Gastrocnemius medialis (tissue), 4 donors: ENCODE data around the gene REXO1.
"Not testable (repeated sequence)": the region's sequence is repeated elsewhere in the genome, so short reads cannot be mapped to it uniquely, and the experiment has no call there.

Source experiments
- POLR2A ChIP-seq, 2 donors: fragments of 450-650 bp; IDR thresholded peaks; one replicate each; pipeline ENCODE4 v1.6.1; 2017; ENCODE audit warnings: antibody characterized with exemption in 2 of 2, mild to moderate bottlenecking in 2 of 2, moderate library complexity in 2 of 2
- TF ChIP-seq, protein P1 (sequence below), 5 experiments: fragments of 450-650 bp in 3 of 5; fragments of 200-600 bp in 2 of 5; sonication (generic) in 2 of 5; IDR thresholded peaks in 4 of 5; conservative IDR thresholded peaks in 1 of 5; 1 replicate in 4 of 5; 2 replicates in 1 of 5; pipeline ENCODE4 v1.5.1; 2016 to 2019; ENCODE audit warnings: antibody characterized with exemption in 5 of 5, mild to moderate bottlenecking in 3 of 5, moderate library complexity in 3 of 5

DNA sequence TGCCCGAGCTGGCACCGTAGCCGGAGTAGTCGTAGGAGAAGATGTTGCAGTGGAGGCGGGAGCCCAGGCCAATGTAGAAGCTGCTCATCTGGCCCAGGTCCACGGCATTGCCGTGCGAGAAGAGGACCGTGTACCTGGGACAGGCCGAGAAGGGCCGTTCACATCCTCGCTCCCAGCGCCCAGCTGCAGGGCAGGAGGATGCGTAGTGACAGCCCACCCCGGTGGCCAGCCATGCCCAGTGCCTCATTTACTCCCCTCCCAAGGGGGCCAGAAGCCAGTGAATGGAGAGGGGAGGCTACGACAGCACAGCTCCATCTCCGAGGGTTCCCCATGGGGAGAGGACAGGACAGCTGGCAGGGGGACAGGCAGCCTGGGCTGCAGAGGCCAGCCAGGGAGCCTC is 31.7 kb upstream of the REXO1 start:
- TF ChIP-seq, protein P1, sequence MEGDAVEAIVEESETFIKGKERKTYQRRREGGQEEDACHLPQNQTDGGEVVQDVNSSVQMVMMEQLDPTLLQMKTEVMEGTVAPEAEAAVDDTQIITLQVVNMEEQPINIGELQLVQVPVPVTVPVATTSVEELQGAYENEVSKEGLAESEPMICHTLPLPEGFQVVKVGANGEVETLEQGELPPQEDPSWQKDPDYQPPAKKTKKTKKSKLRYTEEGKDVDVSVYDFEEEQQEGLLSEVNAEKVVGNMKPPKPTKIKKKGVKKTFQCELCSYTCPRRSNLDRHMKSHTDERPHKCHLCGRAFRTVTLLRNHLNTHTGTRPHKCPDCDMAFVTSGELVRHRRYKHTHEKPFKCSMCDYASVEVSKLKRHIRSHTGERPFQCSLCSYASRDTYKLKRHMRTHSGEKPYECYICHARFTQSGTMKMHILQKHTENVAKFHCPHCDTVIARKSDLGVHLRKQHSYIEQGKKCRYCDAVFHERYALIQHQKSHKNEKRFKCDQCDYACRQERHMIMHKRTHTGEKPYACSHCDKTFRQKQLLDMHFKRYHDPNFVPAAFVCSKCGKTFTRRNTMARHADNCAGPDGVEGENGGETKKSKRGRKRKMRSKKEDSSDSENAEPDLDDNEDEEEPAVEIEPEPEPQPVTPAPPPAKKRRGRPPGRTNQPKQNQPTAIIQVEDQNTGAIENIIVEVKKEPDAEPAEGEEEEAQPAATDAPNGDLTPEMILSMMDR (IDR thresholded peaks at IDR 0.05 in 4 of 5, conservative IDR thresholded peaks at IDR 0.05 in 1 of 5): not testable (repeated sequence)
- TF ChIP-seq POLR2A (IDR thresholded peaks at IDR 0.05): not testable (repeated sequence)
